ENCODE data around the gene ZNF625.

The ZNF625 gene

GRCh38 chr19:12156223-12157058, at the start of gene ZNF625:
TSS of gene ZNF625 (minus strand) at chr19:12156734. CDS start at chr19:12156558, 176 bp downstream.
- Histone ChIP-seq H3K4me2 (ENCODE audit: low read length) (no peak within 1 kb of the TSS), H3K9ac (ENCODE audit: low read length) (no peak within 1 kb of the TSS), H3K27me3 (ENCODE audit: insufficient read depth, low read length) (no peaks in the 10 kb centered on the region), H2AFZ (ENCODE audit: low read length) (no peak within 1 kb of the TSS), H3F3A (ENCODE audit: insufficient read depth, low read length) (no peaks in the 10 kb centered on the region), H3K36me3 (ENCODE audit: insufficient read depth, low read length) (no peaks in the 10 kb centered on the region), H3K79me2 (ENCODE audit: insufficient read depth, low read length) (no peaks in the 10 kb centered on the region), H3K27ac (ENCODE audit: low read depth, low read length, poor library complexity, severe bottlenecking) (no peak within 1 kb of the TSS), H3K9me3 (ENCODE audit: low read length) (no peaks in the 10 kb centered on the region), H4K20me1 (ENCODE audit: insufficient read depth, low read length) (no peaks in the 10 kb centered on the region), H3K9me2 (ENCODE audit: low read depth, low read length) (no peaks in the 10 kb centered on the region), H3K4me3 (ENCODE audit: low read depth, low read length, poor library complexity, severe bottlenecking) (no peak within 1 kb of the TSS), H3K4me1 (ENCODE audit: insufficient read depth, low read length, severe bottlenecking) (no peaks in the 10 kb centered on the region)
- TF ChIP-seq EZH2 (IDR thresholded peaks at IDR 0.05; ENCODE audit: borderline replicate concordance, low read length) (no peak), CTCF (IDR thresholded peaks at IDR 0.05; ENCODE audit: low read length) (no peak)

DNA sequence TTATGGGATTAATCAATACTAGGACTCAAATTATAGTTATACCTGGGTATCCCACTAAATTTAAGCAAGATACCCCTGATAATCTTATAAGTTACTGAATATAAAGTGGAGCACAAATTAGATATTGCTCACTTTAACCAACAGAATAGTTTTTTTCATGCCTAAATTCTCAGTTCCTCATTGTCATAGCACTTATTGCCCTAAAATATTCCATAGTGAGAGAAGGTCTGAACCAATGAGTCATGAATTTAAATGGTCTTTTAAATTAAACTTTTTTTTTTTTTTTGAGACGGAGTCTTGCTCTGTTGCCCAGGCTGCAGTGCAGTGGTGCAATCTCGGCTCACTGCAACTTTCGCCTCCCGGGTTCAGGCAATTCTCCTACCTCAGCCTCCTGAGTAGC, 48.8 kb upstream of the ZNF625 start:
- no peak for TF ChIP-seq CTCF (IDR thresholded peaks at IDR 0.05; ENCODE audit: low read length)
- no peak for TF ChIP-seq EZH2 (IDR thresholded peaks at IDR 0.05; ENCODE audit: borderline replicate concordance, low read length)
- Histone ChIP-seq H3K9ac (ENCODE audit: low read length) (no peak overlapping the region), H3K36me3 (ENCODE audit: insufficient read depth, low read length) (no peaks in the 10 kb centered on the region; the same call in 1 of the 2 replicates), H3K27ac (ENCODE audit: low read depth, low read length, poor library complexity, severe bottlenecking) (no peak overlapping the region), H3K27me3 (ENCODE audit: insufficient read depth, low read length) (no peaks in the 10 kb centered on the region), H3F3A (ENCODE audit: insufficient read depth, low read length) (no peaks in the 10 kb centered on the region), H3K9me2 (ENCODE audit: low read depth, low read length) (no peaks in the 10 kb centered on the region), H4K20me1 (ENCODE audit: insufficient read depth, low read length) (no peaks in the 10 kb centered on the region), H3K4me2 (ENCODE audit: low read length) (no peak overlapping the region), H3K9me3 (ENCODE audit: low read length) (peaks cover 39% of the 10 kb centered on the region), H3K4me1 (ENCODE audit: insufficient read depth, low read length, severe bottlenecking) (no peaks in the 10 kb centered on the region), H2AFZ (ENCODE audit: low read length) (no peak overlapping the region), H3K4me3 (ENCODE audit: low read depth, low read length, poor library complexity, severe bottlenecking) (no peak overlapping the region), H3K79me2 (ENCODE audit: insufficient read depth, low read length) (no peaks in the 10 kb centered on the region)

GRCh38 chr19:12202250-12202649, 45.7 kb upstream of the ZNF625 start:
- no peaks in the 10 kb centered on the region; the same call in 1 of the 2 replicates for H3K36me3 ChIP-seq (ENCODE audit: insufficient read depth, low read length)
- H3K4me3 ChIP-seq (ENCODE audit: low read depth, low read length, poor library complexity, severe bottlenecking) = no peak overlapping the region
- no peaks in the 10 kb centered on the region for H3K79me2 ChIP-seq (ENCODE audit: insufficient read depth, low read length)
- no peaks in the 10 kb centered on the region for H3F3A ChIP-seq (ENCODE audit: insufficient read depth, low read length)
- no peak overlapping the region for H3K4me2 ChIP-seq (ENCODE audit: low read length)
- no peak overlapping the region for H2AFZ ChIP-seq (ENCODE audit: low read length)
- H3K9me2 ChIP-seq (ENCODE audit: low read depth, low read length) = no peaks in the 10 kb centered on the region
- no peak for TF ChIP-seq EZH2 (IDR thresholded peaks at IDR 0.05; ENCODE audit: borderline replicate concordance, low read length)
- peak; percentile 30; the same call in 1 of the 2 replicates for TF ChIP-seq CTCF (IDR thresholded peaks at IDR 0.05; ENCODE audit: low read length)
- H3K9me3 ChIP-seq (ENCODE audit: low read length) = peaks cover 33% of the 10 kb centered on the region
- H3K27ac ChIP-seq (ENCODE audit: low read depth, low read length, poor library complexity, severe bottlenecking) = no peak overlapping the region
- H3K4me1 ChIP-seq (ENCODE audit: insufficient read depth, low read length, severe bottlenecking) = no peaks in the 10 kb centered on the region
- H3K9ac ChIP-seq (ENCODE audit: low read length) = no peak overlapping the region
- H4K20me1 ChIP-seq (ENCODE audit: insufficient read depth, low read length) = no peaks in the 10 kb centered on the region
- H3K27me3 ChIP-seq (ENCODE audit: insufficient read depth, low read length) = no peaks in the 10 kb centered on the region
